HG03095 (cell line): ENCODE data around the gene KLHL40.

Experiments used
- ATAC-seq: cut with Tn5 transposase; IDR thresholded peaks from one replicate; pipeline ENCODE4 v1.9.1; 2021; ENCODE audit warnings: moderate library complexity; ENCODE audit not compliant: unreplicated experiment

KLHL40 gene

DNA sequence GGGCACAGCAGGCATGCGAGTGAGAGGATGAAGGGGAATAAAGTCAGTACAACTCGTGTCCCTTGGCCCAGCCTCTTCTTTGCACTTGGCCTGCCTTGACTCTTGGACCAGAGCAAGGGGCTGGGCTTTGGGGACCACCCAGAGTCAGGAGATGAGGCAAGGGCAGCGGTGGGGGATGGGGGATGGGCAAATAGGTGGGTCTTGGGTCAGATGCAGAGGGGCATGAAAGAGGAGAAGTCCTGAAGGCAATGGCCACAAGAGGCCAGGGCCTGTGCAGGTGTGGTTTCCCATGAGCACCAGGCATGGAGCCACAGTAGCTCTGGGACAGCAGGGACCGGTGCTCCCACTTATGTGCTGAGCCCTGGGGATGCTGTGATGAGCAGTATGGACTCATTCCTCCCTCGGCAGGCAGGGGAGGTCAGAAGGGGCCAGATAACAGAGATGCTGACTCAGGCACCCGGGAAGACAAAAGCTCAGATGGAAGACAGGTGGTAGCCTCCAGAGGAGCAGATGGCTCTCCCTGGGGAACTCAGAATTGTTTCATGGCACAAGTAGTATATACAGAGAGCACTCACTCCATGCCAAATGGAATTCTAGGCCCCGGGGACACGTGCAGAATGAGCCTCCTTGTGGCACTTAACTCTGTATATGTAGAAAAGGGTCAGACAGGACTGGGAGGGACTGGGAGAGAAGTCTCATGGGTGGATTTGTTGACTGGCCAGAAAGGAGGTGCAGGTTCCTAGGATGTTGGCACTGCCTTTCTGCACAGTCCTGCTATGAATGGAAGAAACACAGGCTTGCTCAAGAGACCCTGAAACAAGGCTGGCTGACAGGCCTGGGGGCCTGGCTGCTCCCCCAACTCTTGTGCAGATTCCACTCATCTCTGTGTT, 17.6 kb upstream of the KLHL40 start:
- ATAC-seq, result no peak

DNA sequence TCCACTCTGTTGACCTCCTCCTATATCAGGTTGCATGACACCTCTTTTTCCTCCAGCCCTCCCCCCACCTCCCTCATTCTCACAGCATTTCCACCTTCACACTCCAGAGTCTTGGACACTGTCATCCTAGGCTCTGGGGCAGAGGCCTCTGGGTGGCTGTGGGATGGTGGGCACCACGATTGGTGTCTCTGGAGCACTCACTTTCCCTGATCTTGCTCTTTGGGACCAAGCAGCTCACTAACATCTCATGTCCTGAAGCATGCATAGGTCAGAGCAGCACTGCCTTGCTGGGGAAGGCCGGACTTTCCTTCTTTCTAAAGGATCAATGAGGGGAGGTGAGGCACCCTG, 16.9 kb upstream of the KLHL40 start:
- ATAC-seq, result no peak

DNA sequence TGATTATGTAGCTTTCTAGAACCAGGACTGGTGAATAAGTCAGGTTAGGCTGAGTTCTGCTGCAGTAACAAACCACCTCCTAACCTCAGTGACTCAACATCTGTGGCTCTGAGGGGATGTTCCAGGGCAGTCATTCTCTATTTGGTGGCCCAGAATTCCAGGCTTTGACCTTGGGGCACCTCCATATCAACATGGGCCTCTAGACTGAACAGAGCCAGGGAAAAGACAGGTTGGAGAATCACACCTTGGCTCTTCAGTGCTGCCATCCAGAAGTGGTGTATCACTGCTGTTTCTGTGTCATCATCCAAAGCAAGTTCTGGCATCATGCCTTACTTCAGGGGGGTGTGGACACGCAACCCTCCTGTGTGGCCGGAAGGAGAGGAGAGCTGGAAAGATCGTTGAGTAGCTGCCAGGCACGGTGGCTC, 16.5 kb upstream of the KLHL40 start:
- no peak for ATAC-seq

DNA sequence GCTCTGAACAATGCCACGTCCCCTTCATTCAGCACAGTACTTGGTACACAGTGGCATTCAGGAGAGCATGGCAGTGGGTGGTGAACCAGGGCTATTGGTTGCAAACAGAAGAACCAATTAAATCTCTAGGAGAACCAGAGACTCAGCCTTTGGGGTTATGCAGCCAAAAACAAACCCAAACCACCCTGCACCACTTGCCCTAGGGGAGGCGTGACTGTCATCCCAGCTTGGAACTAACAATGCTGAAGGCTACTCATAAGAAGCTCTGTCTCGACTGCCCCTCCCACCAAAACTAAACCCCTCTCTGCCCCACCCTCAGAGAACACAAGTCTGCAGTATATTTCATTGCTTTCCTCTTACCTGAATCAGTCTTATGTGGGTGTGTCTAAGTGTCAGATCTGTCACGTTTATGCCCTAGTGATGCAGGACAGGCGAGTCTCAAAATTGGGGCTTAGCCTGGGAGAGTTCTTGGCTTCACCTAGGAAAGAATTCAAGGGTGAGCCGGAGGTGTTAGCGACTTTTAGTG, 15.2 kb upstream of the KLHL40 start:
- no peak for ATAC-seq

DNA sequence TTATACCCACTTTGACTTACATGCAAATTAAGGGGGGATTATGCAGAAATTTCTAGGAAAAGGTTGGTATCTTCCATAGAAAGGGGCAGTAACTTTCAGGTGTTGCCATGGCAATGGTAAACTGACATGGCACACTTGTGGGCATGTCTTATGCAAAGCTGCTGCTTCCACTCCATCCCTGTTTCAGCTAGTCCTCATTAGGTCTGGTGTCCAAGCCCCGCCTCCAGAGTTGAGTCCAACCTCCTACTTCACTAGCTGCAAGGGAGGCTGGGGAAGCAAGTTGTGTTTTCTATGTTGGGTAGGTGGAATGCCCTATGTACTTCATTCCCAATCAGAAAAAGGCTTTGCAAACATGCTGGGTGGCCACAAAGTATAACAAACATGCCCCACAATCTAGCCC, 14.7 kb upstream of the KLHL40 start:
- no peak for ATAC-seq

GRCh38 chr3:42672515-42672914, 12.8 kb upstream of the KLHL40 start:
- no peak for ATAC-seq

GRCh38 chr3:42673082-42673481, 12.3 kb upstream of the KLHL40 start:
- ATAC-seq, result no peak

- no peak for ATAC-seq
Observed at GRCh38 chr3:42674146-42674545, 11.2 kb upstream of the KLHL40 start.

DNA sequence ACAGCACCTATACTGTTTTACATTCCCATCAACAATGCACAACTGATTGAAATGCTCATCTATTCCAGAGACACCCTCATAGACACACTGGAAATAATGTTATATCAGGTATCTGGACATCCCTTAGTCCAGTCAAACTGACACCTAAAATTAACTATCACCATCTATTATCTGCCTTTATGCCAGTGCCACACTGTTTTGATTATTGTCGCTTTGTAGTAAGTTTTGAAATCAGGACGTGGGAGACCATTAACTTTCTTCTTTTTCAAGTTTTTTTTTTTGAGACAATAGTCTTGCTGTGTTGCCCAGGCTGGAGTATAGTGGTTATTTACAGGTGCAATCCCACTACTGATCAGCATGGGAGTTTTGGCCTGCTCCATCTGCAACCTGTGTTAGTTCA, 9.4 kb upstream of the KLHL40 start:
- ATAC-seq, result no peak

- ATAC-seq, result no peak
Observed at GRCh38 chr3:42678447-42678846, 6.9 kb upstream of the KLHL40 start.

DNA sequence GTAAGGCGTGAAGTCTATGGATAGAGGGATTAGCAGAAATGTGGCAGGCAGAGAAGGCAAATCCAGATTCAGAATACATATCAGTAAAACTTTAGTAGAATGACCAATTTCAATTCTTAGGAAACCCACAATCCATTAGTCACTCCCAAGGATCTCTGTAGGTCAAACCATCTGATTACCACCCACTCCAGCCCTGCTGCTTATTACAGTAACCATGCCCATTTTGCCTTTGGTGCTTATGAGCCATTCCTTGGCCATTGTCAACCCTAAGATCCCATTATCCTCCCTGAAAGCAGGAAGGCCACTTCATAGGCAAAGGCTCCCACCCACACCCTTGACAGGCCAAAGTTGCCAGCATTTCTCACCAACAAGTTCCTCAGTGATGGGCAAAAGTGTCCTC, 5.1 kb upstream of the KLHL40 start:
- no peak for ATAC-seq

DNA sequence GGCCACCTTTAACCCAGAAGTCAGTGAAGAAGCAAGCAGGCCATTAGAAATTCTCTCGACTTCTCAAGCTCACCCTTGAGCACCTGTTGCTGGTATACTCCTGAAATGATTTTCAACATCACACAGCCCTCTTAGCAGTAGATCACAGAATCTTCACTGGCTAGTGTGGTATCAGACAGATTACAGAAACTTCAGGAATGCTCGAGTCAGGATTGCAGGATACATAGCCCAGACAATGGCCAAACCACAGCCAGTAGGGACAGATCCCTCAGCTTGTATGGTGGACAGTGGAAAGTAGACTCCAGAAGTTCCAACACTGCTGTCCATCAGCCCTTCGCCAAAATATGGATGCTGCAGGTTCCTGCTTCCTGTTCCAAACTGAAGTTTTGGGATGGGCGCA, 4.5 kb upstream of the KLHL40 start:
- no peak for ATAC-seq

DNA sequence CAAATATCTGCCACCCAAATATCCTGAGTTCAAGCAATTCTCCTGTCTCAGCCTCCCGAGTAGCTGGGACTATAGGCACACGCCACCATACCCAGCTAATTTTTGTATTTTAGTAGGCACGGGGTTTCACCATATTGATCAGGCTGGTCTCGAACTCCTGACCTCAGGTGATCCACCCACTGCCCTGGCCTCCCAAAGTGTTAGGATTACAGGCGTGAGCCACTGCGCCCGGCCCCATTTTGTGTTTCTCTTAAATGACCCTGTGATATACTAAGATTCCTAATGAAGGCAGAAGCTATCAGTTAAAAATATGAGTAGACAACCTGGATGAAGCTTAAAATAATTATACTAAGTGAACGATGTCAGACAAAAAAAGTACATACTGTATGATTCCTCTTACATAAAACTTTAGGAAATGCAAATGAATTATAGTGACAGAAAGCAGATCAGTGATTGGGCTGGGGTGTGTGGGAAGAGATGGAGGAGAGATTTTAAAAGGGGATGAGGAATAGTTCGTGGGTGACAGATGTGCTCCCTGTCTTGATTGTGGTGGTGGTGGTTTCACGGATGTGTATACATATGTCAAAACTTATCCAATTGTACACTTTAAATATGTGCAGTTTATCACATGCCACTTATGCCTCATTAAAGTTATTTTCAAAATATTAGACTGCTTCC, 3.8 kb upstream of the KLHL40 start:
- ATAC-seq, result no peak

DNA sequence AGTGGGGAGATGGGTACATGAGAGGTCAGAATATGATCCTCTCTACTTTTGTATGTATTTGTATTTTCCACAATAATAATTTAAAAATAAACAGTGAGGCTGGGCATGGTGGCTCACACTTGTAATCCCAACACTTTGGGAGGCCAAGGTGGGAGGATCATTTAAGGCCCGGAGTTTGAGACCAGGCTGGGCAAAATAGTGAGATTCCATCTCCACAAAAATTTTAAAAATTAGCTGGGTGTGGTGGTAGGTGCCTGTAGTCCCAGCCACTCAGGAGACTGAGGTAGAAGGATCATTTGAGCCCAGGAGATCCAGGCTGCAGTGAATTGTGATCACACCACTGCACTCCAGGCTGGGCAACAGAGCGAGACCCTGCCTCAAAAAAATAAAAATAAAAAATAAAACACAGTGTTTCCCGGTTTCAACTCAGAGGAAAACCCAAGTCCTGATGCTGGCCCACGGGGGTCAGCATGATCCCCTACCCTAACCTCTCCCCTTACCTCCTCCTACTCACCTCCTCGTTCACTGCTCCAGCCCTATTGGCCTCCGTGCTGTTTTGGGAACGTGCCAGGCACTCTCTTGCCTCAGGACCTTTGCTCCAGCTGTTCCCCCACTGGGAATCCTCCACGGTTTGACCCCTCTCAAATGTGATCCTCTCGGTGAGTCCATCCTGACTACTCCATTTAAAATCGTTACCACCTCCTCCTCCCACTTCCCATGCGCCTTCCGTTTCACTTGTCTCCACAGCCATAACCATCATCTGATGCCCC, 2.9 kb upstream of the KLHL40 start:
- ATAC-seq, result no peak

- no peak for ATAC-seq
Observed at GRCh38 chr3:42683875-42684598, 1.3 kb upstream of the KLHL40 start.

- no peak for ATAC-seq
Observed at GRCh38 chr3:42684632-42685362, 540 bp upstream of the KLHL40 start.

DNA sequence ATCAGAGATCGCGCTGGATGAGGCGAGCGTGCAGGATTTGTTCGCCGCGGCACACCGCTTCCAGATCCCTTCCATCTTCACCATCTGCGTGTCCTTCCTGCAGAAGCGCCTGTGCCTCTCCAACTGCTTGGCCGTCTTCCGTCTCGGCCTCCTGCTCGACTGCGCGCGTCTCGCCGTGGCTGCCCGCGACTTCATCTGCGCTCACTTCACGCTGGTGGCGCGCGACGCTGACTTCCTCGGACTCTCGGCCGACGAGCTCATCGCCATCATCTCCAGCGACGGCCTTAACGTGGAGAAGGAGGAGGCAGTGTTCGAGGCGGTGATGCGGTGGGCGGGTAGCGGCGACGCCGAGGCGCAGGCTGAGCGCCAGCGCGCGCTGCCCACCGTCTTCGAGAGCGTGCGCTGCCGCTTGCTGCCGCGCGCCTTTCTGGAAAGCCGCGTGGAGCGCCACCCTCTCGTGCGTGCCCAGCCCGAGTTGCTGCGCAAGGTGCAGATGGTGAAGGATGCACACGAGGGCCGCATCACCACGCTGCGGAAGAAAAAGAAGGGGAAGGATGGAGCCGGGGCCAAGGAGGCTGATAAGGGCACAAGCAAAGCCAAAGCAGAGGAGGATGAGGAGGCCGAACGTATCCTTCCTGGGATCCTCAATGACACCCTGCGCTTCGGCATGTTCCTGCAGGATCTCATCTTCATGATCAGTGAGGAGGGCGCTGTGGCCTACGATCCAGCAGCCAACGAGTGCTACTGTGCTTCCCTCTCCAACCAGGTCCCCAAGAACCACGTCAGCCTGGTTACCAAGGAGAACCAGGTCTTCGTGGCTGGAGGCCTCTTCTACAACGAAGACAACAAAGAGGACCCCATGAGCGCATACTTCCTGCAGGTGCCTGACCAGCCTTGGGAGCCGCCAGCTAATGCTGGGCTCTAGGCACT, 819 bp downstream of the KLHL40 start:
- ATAC-seq, result no peak

DNA sequence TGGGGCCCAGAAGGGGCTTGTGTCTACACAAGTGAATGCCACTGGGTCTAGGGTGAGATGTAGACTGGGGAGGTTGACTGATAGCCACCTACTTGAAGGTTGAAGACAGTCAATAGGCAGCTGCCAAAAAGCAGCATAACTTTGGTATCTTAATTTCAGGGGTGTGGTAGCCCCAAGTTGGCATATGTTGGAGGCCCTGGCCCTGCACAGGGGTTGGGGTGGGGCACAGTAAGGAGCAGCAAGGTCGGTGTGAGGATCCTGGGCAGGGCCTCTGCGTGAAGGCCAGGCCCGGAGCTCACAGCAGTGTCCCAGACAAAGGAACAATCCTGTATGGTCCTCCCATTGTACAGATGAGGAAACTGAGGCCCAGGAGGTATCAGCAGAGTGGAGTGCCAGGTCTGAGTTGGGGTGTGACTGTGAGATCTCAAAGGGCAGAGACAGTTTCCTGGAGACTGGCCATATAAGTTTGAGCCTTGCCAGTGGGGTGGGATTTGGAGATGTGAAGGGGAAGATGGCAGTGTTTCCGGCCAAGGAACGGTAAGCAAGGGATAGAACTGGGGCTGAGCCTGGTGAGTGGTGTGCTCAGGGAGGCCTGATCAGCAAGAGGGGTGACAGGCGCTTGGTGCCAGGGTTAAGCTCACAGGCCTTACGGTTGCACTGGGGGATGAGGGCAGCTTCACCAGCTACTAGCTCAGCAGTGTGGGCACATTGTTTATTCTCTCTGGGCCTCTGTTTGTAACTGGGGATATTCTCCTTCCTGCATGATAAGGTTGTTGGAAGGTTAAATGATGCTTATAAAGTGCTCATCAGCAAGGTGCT, 1.7 kb downstream of the KLHL40 start:
- ATAC-seq, result no peak
